Testis (tissue), 3 donors: Measurements from ENCODE around the gene PLN. TPM values are rescaled to one million over a fixed set of nuclear protein-coding genes. Genes with fewer than 3 reads are reported as not detected.

Source experiments
- DNase-seq: peaks from one replicate; pipeline ENCODE4 v3.0.0-alpha.2; 2019
- H3K27ac ChIP-seq, 2 donors: fragments of 200-600 bp; sonication (generic); one replicate each; pipeline ENCODE4 v1.5.1; 2019
- H3K27me3 ChIP-seq: fragments of 200-600 bp; sonication (generic); one replicate; pipeline ENCODE4 v1.5.1; 2019
- H3K36me3 ChIP-seq: fragments of 200-600 bp; sonication (generic); one replicate; pipeline ENCODE4 v1.5.1; 2017; ENCODE audit warnings: low read depth; ENCODE audit errors: missing control alignments
- H3K4me1 ChIP-seq: fragments of 200-600 bp; sonication (generic); one replicate; pipeline ENCODE4 v1.5.1; 2019
- H3K4me3 ChIP-seq, 2 donors: fragments of 200-600 bp; sonication (generic); one replicate each; pipeline ENCODE4 v1.5.1; 2017 to 2019
- H3K9me3 ChIP-seq: fragments of 200-600 bp; sonication (generic); one replicate; pipeline ENCODE4 v1.5.1; 2017
- POLR2A ChIP-seq: fragments of 450-650 bp; IDR thresholded peaks from one replicate; pipeline ENCODE4 v1.6.1; 2017; ENCODE audit warnings: antibody characterized with exemption, mild to moderate bottlenecking, moderate library complexity
- WGBS, 2 donors: methylation state at CpG; one replicate each; pipeline ENCODE4 v1.1.5; 2018; 5-methylcytosine and 5-hydroxymethylcytosine counted together
- intact Hi-C: fragments of 100-400 bp; cut with DNase I; formaldehyde crosslinking; loops from one replicate; pipeline ENCODE4 v1.15.1; 2023; ENCODE audit warnings: low total_unique reads
- polyA plus RNA-seq: library from polyadenylated mRNA; stranded (reverse); fragments of 350-450 nt; fragmentation: Illumina TruSeq; extraction: RNeasy Lipid Tissue Mini Kit (QIAGEN cat#74804); gene quantifications from one replicate; pipeline ENCODE4 v1.2.3, GENCODE V29; 2014; ENCODE audit warnings: low read depth, low replicate concordance; ENCODE audit not compliant: insufficient read depth
- total RNA-seq, 2 donors: library from RNA; depleted of rRNA; stranded (reverse); fragments of >200 nt; gene quantifications; one replicate each; pipeline ENCODE4 v1.2.3, GENCODE V29; 2016
- TF ChIP-seq, protein P1 (sequence below), 3 experiments: fragments of 450-650 bp in 2 of 3; fragments of 200-600 bp in 1 of 3; sonication (generic) in 1 of 3; IDR thresholded peaks; one replicate each; pipeline ENCODE4 v1.5.1; 2016 to 2019; ENCODE audit warnings: antibody characterized with exemption in 3 of 3, mild to moderate bottlenecking in 2 of 3, moderate library complexity in 1 of 3

Gene PLN
- total and polyA plus RNA-seq, 3 donors from 2014 or later, result 2.0 to 15.2 (median 5.0) TPM

GRCh38 chr6:118542184-118542952, 5.7 kb upstream of the PLN start:
- no peaks in the 10 kb centered on the region for H3K9me3 ChIP-seq
- DNase-seq, result no peak
- no peaks in the 10 kb centered on the region for H3K27me3 ChIP-seq
- H3K4me1 ChIP-seq, result peaks cover 2% of the 10 kb centered on the region
- H3K36me3 ChIP-seq, result no peaks in the 10 kb centered on the region
- H3K4me3 ChIP-seq, result no peak overlapping the region
- intact Hi-C loops, result no loop called here
- H3K27ac ChIP-seq, result no peak overlapping the region
- 94 to 96% methylated on average over 3 of the region's 3 CpGs for WGBS, 2 donors
- no peak for TF ChIP-seq POLR2A
- TF ChIP-seq, protein P1, sequence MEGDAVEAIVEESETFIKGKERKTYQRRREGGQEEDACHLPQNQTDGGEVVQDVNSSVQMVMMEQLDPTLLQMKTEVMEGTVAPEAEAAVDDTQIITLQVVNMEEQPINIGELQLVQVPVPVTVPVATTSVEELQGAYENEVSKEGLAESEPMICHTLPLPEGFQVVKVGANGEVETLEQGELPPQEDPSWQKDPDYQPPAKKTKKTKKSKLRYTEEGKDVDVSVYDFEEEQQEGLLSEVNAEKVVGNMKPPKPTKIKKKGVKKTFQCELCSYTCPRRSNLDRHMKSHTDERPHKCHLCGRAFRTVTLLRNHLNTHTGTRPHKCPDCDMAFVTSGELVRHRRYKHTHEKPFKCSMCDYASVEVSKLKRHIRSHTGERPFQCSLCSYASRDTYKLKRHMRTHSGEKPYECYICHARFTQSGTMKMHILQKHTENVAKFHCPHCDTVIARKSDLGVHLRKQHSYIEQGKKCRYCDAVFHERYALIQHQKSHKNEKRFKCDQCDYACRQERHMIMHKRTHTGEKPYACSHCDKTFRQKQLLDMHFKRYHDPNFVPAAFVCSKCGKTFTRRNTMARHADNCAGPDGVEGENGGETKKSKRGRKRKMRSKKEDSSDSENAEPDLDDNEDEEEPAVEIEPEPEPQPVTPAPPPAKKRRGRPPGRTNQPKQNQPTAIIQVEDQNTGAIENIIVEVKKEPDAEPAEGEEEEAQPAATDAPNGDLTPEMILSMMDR (IDR thresholded peaks at IDR 0.05), result no peak

- H3K27me3 ChIP-seq, result no peaks in the 10 kb centered on the region
- no peak overlapping the region for H3K27ac ChIP-seq
- no peak for DNase-seq
- no peaks in the 10 kb centered on the region for H3K4me1 ChIP-seq
- intact Hi-C loops, result no loop called here
- WGBS, 2 donors, result 55 to 56% methylated on average over 3 of the region's 3 CpGs
- no peaks in the 10 kb centered on the region for H3K9me3 ChIP-seq
- H3K36me3 ChIP-seq, result no peaks in the 10 kb centered on the region
- no peak for TF ChIP-seq POLR2A
- TF ChIP-seq, protein P1 (IDR thresholded peaks at IDR 0.05), result no peak
- no peak overlapping the region for H3K4me3 ChIP-seq
These were observed 4.0 kb upstream of the PLN start for GRCh38 chr6:118544105-118544504.

DNA sequence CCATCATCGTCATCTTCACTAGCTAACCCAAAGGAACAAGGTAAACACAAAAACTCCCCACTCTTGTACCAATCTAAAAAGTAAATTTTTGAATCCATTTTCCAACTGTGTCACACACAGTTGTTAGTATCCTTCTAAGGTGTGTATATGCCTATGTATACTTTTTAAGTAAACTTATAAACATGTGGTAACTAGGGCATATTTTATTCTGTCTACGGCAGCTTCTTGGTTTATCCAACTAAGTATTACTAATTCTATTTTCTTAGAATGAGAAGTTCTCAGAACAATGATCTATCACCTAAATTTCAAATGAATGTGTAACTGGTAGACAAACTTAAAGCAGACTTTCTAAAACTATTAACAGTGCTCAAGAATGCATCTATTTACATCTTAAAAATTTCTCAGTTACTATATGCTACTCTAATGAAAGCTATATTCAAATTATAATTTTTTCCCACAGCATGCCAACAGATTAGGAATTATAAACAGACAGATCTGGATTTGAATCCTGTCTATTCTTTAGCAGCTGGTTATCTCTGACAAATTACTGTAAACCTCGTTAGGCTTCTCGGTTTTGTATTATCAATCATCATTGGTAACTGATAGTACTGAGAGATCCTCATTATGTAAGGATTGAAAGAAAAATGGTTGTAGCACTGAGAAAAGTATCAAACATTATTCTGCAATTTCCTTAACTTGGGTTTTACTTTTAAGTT, 1.8 kb upstream of the PLN start:
- no peaks in the 10 kb centered on the region for H3K36me3 ChIP-seq
- DNase-seq, result no peak
- no peaks in the 10 kb centered on the region for H3K4me1 ChIP-seq
- intact Hi-C loops, result no loop called here
- 68 to 73% methylated on average over 4 of the region's 4 CpGs for WGBS, 2 donors
- H3K9me3 ChIP-seq, result no peaks in the 10 kb centered on the region
- no peaks in the 10 kb centered on the region for H3K27me3 ChIP-seq
- TF ChIP-seq, protein P1 (IDR thresholded peaks at IDR 0.05), result no peak
- TF ChIP-seq POLR2A, result no peak
- no peak overlapping the region for H3K27ac ChIP-seq
- no peak overlapping the region for H3K4me3 ChIP-seq

- DNase-seq, result no peak
- Histone ChIP-seq H3K27ac (no peak overlapping the region), H3K36me3 (no peaks in the 10 kb centered on the region), H3K9me3 (no peaks in the 10 kb centered on the region), H3K4me3 (no peak overlapping the region), H3K27me3 (no peaks in the 10 kb centered on the region), H3K4me1 (no peaks in the 10 kb centered on the region)
- 67 to 76% methylated on average over 1 of the region's 1 CpG for WGBS, 2 donors
- intact Hi-C loops, result no loop called here
- TF ChIP-seq, protein P1 (IDR thresholded peaks at IDR 0.05), result no peak
- TF ChIP-seq POLR2A, result no peak
These were observed 1.2 kb upstream of the PLN start for GRCh38 chr6:118546880-118547218.
